ENCODE measurements around the gene EFCAB11.

The EFCAB11 gene

DNA sequence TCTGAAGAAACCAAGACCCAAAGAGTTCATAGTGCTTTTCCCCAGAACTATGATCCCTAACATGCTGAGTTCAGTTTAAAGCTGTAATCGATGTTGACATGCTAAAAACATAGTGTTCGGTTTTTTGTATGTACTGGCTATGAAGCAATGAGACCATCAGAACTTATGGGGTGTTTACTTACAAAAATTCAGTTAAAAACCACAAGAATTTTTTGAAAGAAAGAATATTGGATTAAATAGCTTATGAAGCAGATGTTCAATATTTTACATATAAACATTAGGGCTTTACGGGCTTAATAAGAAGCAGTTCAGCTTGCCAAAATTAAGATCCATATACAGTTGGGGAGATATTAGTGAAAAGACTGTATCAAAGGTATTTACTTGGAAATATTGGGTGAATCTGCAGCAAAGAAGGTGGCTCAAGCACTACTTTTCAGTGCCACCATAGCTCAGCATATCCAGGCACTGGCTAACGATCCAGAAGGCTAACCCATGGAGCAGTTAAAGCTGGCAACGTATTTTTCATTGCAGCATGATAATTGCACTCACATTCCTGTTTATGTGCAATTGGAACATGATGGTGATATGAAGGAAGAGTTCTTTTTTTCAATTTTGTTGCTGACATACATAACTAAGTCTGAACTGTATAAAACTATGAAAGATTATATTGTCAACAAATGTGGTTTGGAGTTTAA, 125.9 kb downstream of the EFCAB11 start:
- no peaks in the 10 kb centered on the region for H3K9me2 ChIP-seq (ENCODE audit: low read depth, low read length)
- no peaks in the 10 kb centered on the region for H3K36me3 ChIP-seq (ENCODE audit: insufficient read depth, low read length)
- no peak overlapping the region for H3K27ac ChIP-seq (ENCODE audit: low read depth, low read length, poor library complexity, severe bottlenecking)
- no peak overlapping the region for H3K4me3 ChIP-seq (ENCODE audit: low read depth, low read length, poor library complexity, severe bottlenecking)
- H2AFZ ChIP-seq (ENCODE audit: low read length) = no peak overlapping the region
- peaks cover 1% of the 10 kb centered on the region; the same call in 1 of the 2 replicates for H3K9me3 ChIP-seq (ENCODE audit: low read length)
- no peak overlapping the region for H3K9ac ChIP-seq (ENCODE audit: low read length)
- H3K4me2 ChIP-seq (ENCODE audit: low read length) = no peak overlapping the region
- no peaks in the 10 kb centered on the region for H3K27me3 ChIP-seq (ENCODE audit: insufficient read depth, low read length)
- no peaks in the 10 kb centered on the region for H3F3A ChIP-seq (ENCODE audit: insufficient read depth, low read length)
- no peaks in the 10 kb centered on the region for H3K79me2 ChIP-seq (ENCODE audit: insufficient read depth, low read length)
- TF ChIP-seq EZH2 (IDR thresholded peaks at IDR 0.05; ENCODE audit: borderline replicate concordance, low read length) (no peak), CTCF (IDR thresholded peaks at IDR 0.05; ENCODE audit: low read length) (no peak)
- no peaks in the 10 kb centered on the region for H4K20me1 ChIP-seq (ENCODE audit: insufficient read depth, low read length)
- H3K4me1 ChIP-seq (ENCODE audit: insufficient read depth, low read length, severe bottlenecking) = no peaks in the 10 kb centered on the region

DNA sequence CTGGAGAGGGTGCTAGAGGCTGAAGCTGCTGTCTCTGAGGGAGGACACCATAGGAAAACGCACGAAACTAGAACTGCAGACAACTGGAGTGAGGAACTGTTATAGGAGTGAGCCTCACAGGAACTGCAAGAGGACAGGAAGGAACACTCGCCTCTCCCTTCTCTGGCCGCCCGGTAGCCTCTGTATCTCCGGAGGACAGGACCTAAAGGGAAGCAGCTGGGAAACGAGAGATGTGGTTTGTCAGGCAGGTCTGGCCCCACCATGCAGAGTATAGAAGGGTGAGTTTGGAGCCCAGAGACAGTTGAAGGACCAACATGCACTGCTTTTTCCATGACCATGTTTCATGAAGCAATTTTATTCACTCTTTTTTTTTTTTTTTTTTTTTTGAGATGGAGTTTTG, 127.3 kb downstream of the EFCAB11 start:
- H3K9me2 ChIP-seq (ENCODE audit: low read depth, low read length) = no peaks in the 10 kb centered on the region
- no peaks in the 10 kb centered on the region for H3K4me1 ChIP-seq (ENCODE audit: insufficient read depth, low read length, severe bottlenecking)
- no peaks in the 10 kb centered on the region for H3K79me2 ChIP-seq (ENCODE audit: insufficient read depth, low read length)
- no peaks in the 10 kb centered on the region for H3K27me3 ChIP-seq (ENCODE audit: insufficient read depth, low read length)
- H3K27ac ChIP-seq (ENCODE audit: low read depth, low read length, poor library complexity, severe bottlenecking) = no peak overlapping the region
- H2AFZ ChIP-seq (ENCODE audit: low read length) = no peak overlapping the region
- no peaks in the 10 kb centered on the region for H3F3A ChIP-seq (ENCODE audit: insufficient read depth, low read length)
- TF ChIP-seq EZH2 (IDR thresholded peaks at IDR 0.05; ENCODE audit: borderline replicate concordance, low read length) = no peak
- H3K36me3 ChIP-seq (ENCODE audit: insufficient read depth, low read length) = no peaks in the 10 kb centered on the region
- no peak overlapping the region for H3K4me3 ChIP-seq (ENCODE audit: low read depth, low read length, poor library complexity, severe bottlenecking)
- no peak overlapping the region for H3K9ac ChIP-seq (ENCODE audit: low read length)
- no peaks in the 10 kb centered on the region for H4K20me1 ChIP-seq (ENCODE audit: insufficient read depth, low read length)
- no peak overlapping the region for H3K4me2 ChIP-seq (ENCODE audit: low read length)
- H3K9me3 ChIP-seq (ENCODE audit: low read length) = peaks cover 4% of the 10 kb centered on the region; the same call in 1 of the 2 replicates

- Histone ChIP-seq H3K27me3 (ENCODE audit: insufficient read depth, low read length) (no peaks in the 10 kb centered on the region), H3K9me2 (ENCODE audit: low read depth, low read length) (no peaks in the 10 kb centered on the region), H3K36me3 (ENCODE audit: insufficient read depth, low read length) (no peaks in the 10 kb centered on the region), H2AFZ (ENCODE audit: low read length) (no peak overlapping the region), H3K27ac (ENCODE audit: low read depth, low read length, poor library complexity, severe bottlenecking) (no peak overlapping the region), H3K4me2 (ENCODE audit: low read length) (no peak overlapping the region), H4K20me1 (ENCODE audit: insufficient read depth, low read length) (no peaks in the 10 kb centered on the region), H3K79me2 (ENCODE audit: insufficient read depth, low read length) (no peaks in the 10 kb centered on the region), H3K9ac (ENCODE audit: low read length) (no peak overlapping the region), H3K4me3 (ENCODE audit: low read depth, low read length, poor library complexity, severe bottlenecking) (no peak overlapping the region), H3F3A (ENCODE audit: insufficient read depth, low read length) (no peaks in the 10 kb centered on the region), H3K9me3 (ENCODE audit: low read length) (peaks cover 4% of the 10 kb centered on the region; the same call in 1 of the 2 replicates), H3K4me1 (ENCODE audit: insufficient read depth, low read length, severe bottlenecking) (no peaks in the 10 kb centered on the region)
- TF ChIP-seq EZH2 (IDR thresholded peaks at IDR 0.05; ENCODE audit: borderline replicate concordance, low read length) = no peak
- TF ChIP-seq CTCF (IDR thresholded peaks at IDR 0.05; ENCODE audit: low read length) = no peak
These were observed 127.9 kb downstream of the EFCAB11 start for GRCh38 chr14:89826596-89826995.

DNA sequence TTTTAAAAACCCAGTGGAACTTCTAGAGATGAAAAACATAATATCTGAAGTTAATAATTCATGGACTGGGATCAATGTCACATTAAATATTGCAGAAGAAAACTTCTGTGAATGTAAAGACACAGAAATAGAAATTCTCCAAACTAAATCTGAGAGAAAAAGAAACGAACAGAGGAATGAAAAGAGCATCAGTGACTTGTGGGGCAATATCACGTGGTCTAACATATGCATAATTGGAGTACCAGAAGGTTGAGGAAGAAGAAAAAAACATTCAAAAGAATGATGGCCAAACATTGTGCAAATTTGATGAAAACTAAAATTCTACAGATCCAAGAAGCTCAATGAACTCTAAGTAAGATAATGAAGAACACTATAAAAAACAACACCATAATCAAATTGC, 130.8 kb downstream of the EFCAB11 start:
- H3F3A ChIP-seq (ENCODE audit: insufficient read depth, low read length) = no peaks in the 10 kb centered on the region
- no peaks in the 10 kb centered on the region; the same call in 1 of the 2 replicates for H4K20me1 ChIP-seq (ENCODE audit: insufficient read depth, low read length)
- no peak overlapping the region for H3K27ac ChIP-seq (ENCODE audit: low read depth, low read length, poor library complexity, severe bottlenecking)
- no peaks in the 10 kb centered on the region for H3K79me2 ChIP-seq (ENCODE audit: insufficient read depth, low read length)
- no peaks in the 10 kb centered on the region for H3K27me3 ChIP-seq (ENCODE audit: insufficient read depth, low read length)
- H3K9me2 ChIP-seq (ENCODE audit: low read depth, low read length) = no peaks in the 10 kb centered on the region
- H3K4me1 ChIP-seq (ENCODE audit: insufficient read depth, low read length, severe bottlenecking) = no peaks in the 10 kb centered on the region
- H3K36me3 ChIP-seq (ENCODE audit: insufficient read depth, low read length) = no peaks in the 10 kb centered on the region
- no peak overlapping the region for H3K4me3 ChIP-seq (ENCODE audit: low read depth, low read length, poor library complexity, severe bottlenecking)
- no peak overlapping the region for H2AFZ ChIP-seq (ENCODE audit: low read length)
- no peak overlapping the region for H3K9ac ChIP-seq (ENCODE audit: low read length)
- no peak for TF ChIP-seq CTCF (IDR thresholded peaks at IDR 0.05; ENCODE audit: low read length)
- no peak for TF ChIP-seq EZH2 (IDR thresholded peaks at IDR 0.05; ENCODE audit: borderline replicate concordance, low read length)
- no peak overlapping the region for H3K4me2 ChIP-seq (ENCODE audit: low read length)
- peaks cover 4% of the 10 kb centered on the region; the same call in 1 of the 2 replicates for H3K9me3 ChIP-seq (ENCODE audit: low read length)
